Mesenchymal stem cell (in vitro differentiated cells and primary cell): ENCODE measurements around the gene RIMS4.
"Not testable (repeated sequence)": the region's sequence is repeated elsewhere in the genome, so short reads cannot be mapped to it uniquely, and the experiment has no call there.

Source experiments
- DNase-seq: peaks from one replicate; pipeline ENCODE4 v3.0.0-alpha.2; 2013
- H2AFZ ChIP-seq: one replicate; pipeline ENCODE4 v1.6.1; 2013; ENCODE audit warnings: low read depth, mild to moderate bottlenecking, control low read depth, inconsistent platforms, low read length, moderate library complexity
- H2AK5ac ChIP-seq: 2 replicates; pipeline ENCODE4 v1.6.1; 2013; ENCODE audit warnings: low read length, moderate library complexity, mild to moderate bottlenecking, inconsistent platforms; ENCODE audit not compliant: severe bottlenecking
- H2BK120ac ChIP-seq: one replicate; pipeline ENCODE4 v1.6.1; 2013; ENCODE audit warnings: low read depth, mild to moderate bottlenecking, inconsistent platforms, low read length, moderate library complexity
- H2BK12ac ChIP-seq, 2 experiments: one replicate each; pipeline ENCODE4 v1.6.1; 2013; ENCODE audit warnings: inconsistent platforms in 2 of 2, low read length in 2 of 2, mild to moderate bottlenecking in 2 of 2, moderate library complexity in 2 of 2, control low read depth in 1 of 2
- H2BK15ac ChIP-seq: one replicate; pipeline ENCODE4 v1.6.1; 2013; ENCODE audit warnings: mild to moderate bottlenecking, low read depth, inconsistent platforms; ENCODE audit not compliant: poor library complexity, severe bottlenecking
- H2BK5ac ChIP-seq: 2 replicates; pipeline ENCODE4 v1.6.1; 2013; ENCODE audit warnings: low read depth, mild to moderate bottlenecking, low read length, control low read depth, inconsistent platforms; ENCODE audit not compliant: poor library complexity, severe bottlenecking
- H3K14ac ChIP-seq, 2 experiments: one replicate each; pipeline ENCODE4 v1.6.1; 2013; ENCODE audit warnings: inconsistent platforms in 2 of 2, low read length in 2 of 2, control low read depth in 1 of 2, mild to moderate bottlenecking in 1 of 2, moderate library complexity in 1 of 2
- H3K18ac ChIP-seq, 2 experiments: one replicate each; pipeline ENCODE4 v1.6.1; 2013; ENCODE audit warnings: inconsistent platforms in 2 of 2, low read length in 2 of 2, control low read depth in 1 of 2, low read depth in 1 of 2, mild to moderate bottlenecking in 1 of 2
- H3K23ac ChIP-seq, 2 experiments: one replicate each; pipeline ENCODE4 v1.6.1; 2013; ENCODE audit warnings: inconsistent platforms in 2 of 2, low read length in 2 of 2, mild to moderate bottlenecking in 2 of 2, moderate library complexity in 2 of 2, control low read depth in 1 of 2
- H3K27ac ChIP-seq: 2 replicates; pipeline ENCODE4 v1.5.1; 2013; ENCODE audit warnings: mild to moderate bottlenecking, moderate library complexity, low read length, control low read depth, inconsistent platforms; ENCODE audit not compliant: poor library complexity, severe bottlenecking
- H3K27me3 ChIP-seq, 2 experiments: 2 replicates each; pipeline versions ENCODE4 v1.6.1 to v1.7.0; 2013; ENCODE audit warnings: low read length in 2 of 2, mild to moderate bottlenecking in 2 of 2, moderate library complexity in 2 of 2, control low read depth in 1 of 2, inconsistent platforms in 1 of 2; ENCODE audit not compliant: control insufficient read depth in 1 of 2, insufficient read depth in 1 of 2
- H3K36me3 ChIP-seq, 2 experiments: 2 replicates each; pipeline versions ENCODE4 v1.6.1 to v1.7.0; 2013; ENCODE audit warnings: low read length in 2 of 2, control low read depth in 1 of 2, inconsistent platforms in 1 of 2, low read depth in 1 of 2, mild to moderate bottlenecking in 1 of 2; ENCODE audit not compliant: insufficient read depth in 2 of 2, control insufficient read depth in 1 of 2
- H3K4ac ChIP-seq, 2 experiments: one replicate each; pipeline ENCODE4 v1.6.1; 2013; ENCODE audit warnings: inconsistent platforms in 2 of 2, low read length in 2 of 2, mild to moderate bottlenecking in 2 of 2, moderate library complexity in 2 of 2, control low read depth in 1 of 2, low read depth in 1 of 2
- H3K4me1 ChIP-seq: 2 replicates; pipeline ENCODE4 v1.6.1; 2013; ENCODE audit warnings: low read depth, low read length, control low read depth; ENCODE audit not compliant: control insufficient read depth, insufficient read depth
- H3K4me2 ChIP-seq: 2 replicates; pipeline ENCODE4 v1.6.1; 2013; ENCODE audit warnings: low read length, mild to moderate bottlenecking, inconsistent platforms; ENCODE audit not compliant: poor library complexity, severe bottlenecking
- H3K4me3 ChIP-seq, 2 experiments: 2 replicates each; pipeline versions ENCODE4 v1.5.1 to v1.7.0; 2013; ENCODE audit warnings: low read length in 2 of 2, mild to moderate bottlenecking in 2 of 2, control low read depth in 1 of 2, low read depth in 1 of 2; ENCODE audit not compliant: insufficient read depth in 1 of 2
- H3K79me1 ChIP-seq: replicated peaks from 2 replicates; pipeline ENCODE4 v1.6.1; 2013; ENCODE audit warnings: mild to moderate bottlenecking, control low read depth, low read length, inconsistent platforms; ENCODE audit not compliant: poor library complexity, severe bottlenecking
- H3K9ac ChIP-seq: 2 replicates; pipeline ENCODE4 v1.7.0; 2013; ENCODE audit warnings: mild to moderate bottlenecking, low read length, moderate library complexity
- H3K9me3 ChIP-seq: 2 replicates; pipeline ENCODE4 v1.7.0; 2013; ENCODE audit warnings: mild to moderate bottlenecking, low read length; ENCODE audit not compliant: control insufficient read depth
- H4K8ac ChIP-seq: one replicate; pipeline ENCODE4 v1.6.1; 2013; ENCODE audit warnings: inconsistent platforms, mild to moderate bottlenecking, low read length, moderate library complexity
- H4K91ac ChIP-seq: one replicate; pipeline ENCODE4 v1.6.1; 2013; ENCODE audit warnings: mild to moderate bottlenecking, low read length, inconsistent platforms
- WGBS: methylation state at CpG from one replicate; pipeline ENCODE4 v1.1.7; 2013; ENCODE audit warnings: mixed read lengths; 5-methylcytosine and 5-hydroxymethylcytosine counted together

The RIMS4 gene

GRCh38 chr20:44768256-44768655 is 42.1 kb downstream of the RIMS4 start:
- H2BK15ac ChIP-seq = no peak overlapping the region
- no peak overlapping the region for H3K27ac ChIP-seq
- no peak overlapping the region for H3K4me3 ChIP-seq
- 79% methylated on average over 8 of the region's 8 CpGs for WGBS
- H2BK12ac ChIP-seq = no peak overlapping the region
- no peaks in the 10 kb centered on the region for H3K36me3 ChIP-seq
- H4K8ac ChIP-seq = no peak overlapping the region
- H2AFZ ChIP-seq = no peak overlapping the region
- no peak overlapping the region for H3K23ac ChIP-seq
- no peaks in the 10 kb centered on the region for H3K79me1 ChIP-seq
- H4K91ac ChIP-seq = no peak overlapping the region
- no peak overlapping the region for H2BK5ac ChIP-seq
- no peak for DNase-seq
- no peak overlapping the region for H3K4me2 ChIP-seq
- H3K18ac ChIP-seq = no peak overlapping the region
- no peak overlapping the region for H3K9ac ChIP-seq
- no peaks in the 10 kb centered on the region for H3K4me1 ChIP-seq
- peaks cover 3% of the 10 kb centered on the region for H3K9me3 ChIP-seq
- no peak overlapping the region for H3K4ac ChIP-seq
- H2AK5ac ChIP-seq = no peak overlapping the region
- no peak overlapping the region for H3K14ac ChIP-seq
- peaks cover 66 to 98% of the 10 kb centered on the region in 2 experiments for H3K27me3 ChIP-seq
- H2BK120ac ChIP-seq = no peak overlapping the region

GRCh38 chr20:44765701-44766347 is 44.5 kb downstream of the RIMS4 start:
- Histone ChIP-seq H3K14ac (no peak overlapping the region), H4K91ac (no peak overlapping the region), H2AK5ac (no peak overlapping the region), H3K79me1 (no peaks in the 10 kb centered on the region), H3K23ac (no peak overlapping the region), H3K9me3 (peaks cover 3% of the 10 kb centered on the region), H3K4me2 (no peak overlapping the region), H3K27me3 (peaks cover 47 to 81% of the 10 kb centered on the region in 2 experiments), H3K4ac (no peak overlapping the region), H2AFZ (no peak overlapping the region), H2BK5ac (no peak overlapping the region), H3K36me3 (no peaks in the 10 kb centered on the region), H3K9ac (no peak overlapping the region), H3K4me3 (no peak overlapping the region), H2BK12ac (no peak overlapping the region), H3K4me1 (no peaks in the 10 kb centered on the region), H2BK120ac (no peak overlapping the region), H2BK15ac (no peak overlapping the region), H4K8ac (no peak overlapping the region), H3K27ac (no peak overlapping the region), H3K18ac (no peak overlapping the region)
- WGBS = 90% methylated on average over 4 of the region's 7 CpGs
- DNase-seq = no peak

- Histone ChIP-seq H3K9ac (no peak overlapping the region), H3K18ac (no peak overlapping the region), H3K79me1 (no peaks in the 10 kb centered on the region), H2AK5ac (no peak overlapping the region), H2BK5ac (no peak overlapping the region), H3K27me3 (peaks cover 48 to 75% of the 10 kb centered on the region in 2 experiments), H2AFZ (no peak overlapping the region), H2BK12ac (no peak overlapping the region), H3K23ac (no peak overlapping the region), H3K4me3 (no peak overlapping the region), H3K4ac (no peak overlapping the region), H3K4me2 (no peak overlapping the region), H3K9me3 (peaks cover 3% of the 10 kb centered on the region), H2BK120ac (no peak overlapping the region), H3K14ac (no peak overlapping the region), H3K36me3 (no peaks in the 10 kb centered on the region), H3K4me1 (no peaks in the 10 kb centered on the region), H4K91ac (no peak overlapping the region), H2BK15ac (no peak overlapping the region), H3K27ac (no peak overlapping the region), H4K8ac (no peak overlapping the region)
- DNase-seq = no peak
- 59% methylated on average over 2 of the region's 4 CpGs for WGBS
These were observed 45.3 kb downstream of the RIMS4 start for GRCh38 chr20:44765091-44765490.

- H3K36me3 ChIP-seq, H3K14ac ChIP-seq, DNase-seq, H3K18ac ChIP-seq, H2BK15ac ChIP-seq, H3K23ac ChIP-seq, H2BK120ac ChIP-seq, H4K91ac ChIP-seq, H2AFZ ChIP-seq, H3K4me1 ChIP-seq, H2AK5ac ChIP-seq, H2BK12ac ChIP-seq, H2BK5ac ChIP-seq, H3K9ac ChIP-seq, H3K9me3 ChIP-seq, H3K4me2 ChIP-seq, H4K8ac ChIP-seq, H3K4me3 ChIP-seq, H3K79me1 ChIP-seq, H3K4ac ChIP-seq, H3K27ac ChIP-seq: not testable (repeated sequence)
- 73% methylated on average over 2 of the region's 3 CpGs for WGBS
- H3K27me3 ChIP-seq = peaks cover 49 to 65% of the 10 kb centered on the region in 2 experiments
These were observed 46.5 kb downstream of the RIMS4 start for GRCh38 chr20:44763798-44764197.
